Posterior vena cava (tissue), 2 donors: ENCODE results near the gene TBX21. TPM values are rescaled to one million over a fixed set of nuclear protein-coding genes. Genes with fewer than 3 reads are reported as not detected.
"Not testable (repeated sequence)": the region's sequence is repeated elsewhere in the genome, so short reads cannot be mapped to it uniquely, and the experiment has no call there.

Experiments
- DNase-seq: peaks from one replicate; pipeline ENCODE4 v3.0.0-alpha.2; 2020; ENCODE audit warnings: low spot score
- intact Hi-C, 2 donors: fragments of 100-400 bp; cut with DNase I; formaldehyde crosslinking; loops; one replicate each; pipeline versions ENCODE4 v1.14.1 to v1.14.2; 2022 to 2023
- total RNA-seq, 2 donors: library from RNA; stranded (reverse); fragmentation: NEBNext Ultra II Directional; extraction: Animal tissue kit (Norgen Biotek cat#: 25700); gene quantifications; one replicate each; pipeline ENCODE4 v1.2.1, GENCODE V29; 2021
- donor health status: DM: yes; HTN: yes; CAD: no.
- donor health status: DM: yes; HTN: yes; CAD: no.

TBX21 gene
- total RNA-seq, 2 donors from 2014 or later = 0.48 to 0.65 TPM

DNA sequence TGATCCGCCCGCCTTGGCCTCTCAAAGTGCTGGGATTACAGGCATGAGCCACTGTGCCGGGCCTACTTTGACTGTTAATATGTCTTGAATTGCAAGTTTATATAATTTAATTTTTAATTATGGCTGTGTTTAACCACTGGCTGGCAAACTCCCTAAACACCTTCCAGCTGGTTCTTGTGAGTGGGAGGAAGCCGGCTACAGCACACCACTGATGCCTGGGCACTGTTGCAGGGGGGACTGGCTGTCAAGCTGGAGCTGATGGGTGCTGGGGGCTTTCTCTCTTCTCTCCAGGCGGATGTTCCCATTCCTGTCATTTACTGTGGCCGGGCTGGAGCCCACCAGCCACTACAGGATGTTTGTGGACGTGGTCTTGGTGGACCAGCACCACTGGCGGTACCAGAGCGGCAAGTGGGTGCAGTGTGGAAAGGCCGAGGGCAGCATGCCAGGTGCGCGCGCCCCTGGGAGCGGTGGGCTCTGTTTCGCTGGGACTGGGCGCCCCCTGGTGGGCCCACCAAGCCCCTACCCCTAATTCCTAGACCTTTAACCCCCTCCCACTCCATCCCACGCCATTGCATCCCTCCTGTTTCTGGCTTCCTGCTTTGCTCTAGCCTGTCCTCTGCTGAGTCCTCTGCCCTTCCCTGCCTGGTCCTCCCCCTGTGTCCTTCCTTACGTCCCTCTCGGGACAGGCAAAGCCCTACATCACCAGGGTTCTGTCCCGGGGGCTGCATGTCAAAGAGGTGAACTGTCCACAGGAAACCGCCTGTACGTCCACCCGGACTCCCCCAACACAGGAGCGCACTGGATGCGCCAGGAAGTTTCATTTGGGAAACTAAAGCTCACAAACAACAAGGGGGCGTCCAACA is 9.5 kb downstream of the TBX21 start:
- intact Hi-C loops = no loop called here
- no peak for DNase-seq

DNA sequence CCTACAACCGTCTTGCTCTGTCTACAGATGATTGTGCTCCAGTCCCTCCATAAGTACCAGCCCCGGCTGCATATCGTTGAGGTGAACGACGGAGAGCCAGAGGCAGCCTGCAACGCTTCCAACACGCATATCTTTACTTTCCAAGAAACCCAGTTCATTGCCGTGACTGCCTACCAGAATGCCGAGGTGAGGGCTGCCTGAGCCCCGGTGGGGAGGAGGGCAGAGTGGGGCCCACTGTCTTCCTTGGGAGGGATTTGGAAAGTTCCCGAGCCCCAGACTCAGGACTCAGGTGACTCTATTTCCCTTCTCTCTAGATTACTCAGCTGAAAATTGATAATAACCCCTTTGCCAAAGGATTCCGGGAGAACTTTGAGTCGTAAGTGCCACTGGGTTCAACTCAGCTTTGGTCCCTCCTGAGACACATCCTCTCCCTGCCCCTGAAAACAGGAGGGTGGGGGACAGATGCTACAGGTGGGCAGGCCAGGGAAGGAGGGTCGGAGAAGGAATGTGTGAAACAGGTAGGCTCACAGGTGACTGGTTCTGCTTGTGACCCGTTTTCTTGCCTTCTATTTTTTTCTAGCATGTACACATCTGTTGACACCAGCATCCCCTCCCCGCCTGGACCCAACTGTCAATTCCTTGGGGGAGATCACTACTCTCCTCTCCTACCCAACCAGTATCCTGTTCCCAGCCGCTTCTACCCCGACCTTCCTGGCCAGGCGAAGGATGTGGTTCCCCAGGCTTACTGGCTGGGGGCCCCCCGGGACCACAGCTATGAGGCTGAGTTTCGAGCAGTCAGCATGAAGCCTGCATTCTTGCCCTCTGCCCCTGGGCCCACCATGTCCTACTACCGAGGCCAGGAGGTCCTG is 11.4 kb downstream of the TBX21 start:
- intact Hi-C loops = no loop called here
- no peak for DNase-seq

DNA sequence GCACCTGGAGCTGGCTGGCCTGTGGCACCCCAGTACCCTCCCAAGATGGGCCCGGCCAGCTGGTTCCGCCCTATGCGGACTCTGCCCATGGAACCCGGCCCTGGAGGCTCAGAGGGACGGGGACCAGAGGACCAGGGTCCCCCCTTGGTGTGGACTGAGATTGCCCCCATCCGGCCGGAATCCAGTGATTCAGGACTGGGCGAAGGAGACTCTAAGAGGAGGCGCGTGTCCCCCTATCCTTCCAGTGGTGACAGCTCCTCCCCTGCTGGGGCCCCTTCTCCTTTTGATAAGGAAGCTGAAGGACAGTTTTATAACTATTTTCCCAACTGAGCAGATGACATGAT is 12.0 kb downstream of the TBX21 start:
- intact Hi-C loops = no loop called here
- DNase-seq = no peak

DNA sequence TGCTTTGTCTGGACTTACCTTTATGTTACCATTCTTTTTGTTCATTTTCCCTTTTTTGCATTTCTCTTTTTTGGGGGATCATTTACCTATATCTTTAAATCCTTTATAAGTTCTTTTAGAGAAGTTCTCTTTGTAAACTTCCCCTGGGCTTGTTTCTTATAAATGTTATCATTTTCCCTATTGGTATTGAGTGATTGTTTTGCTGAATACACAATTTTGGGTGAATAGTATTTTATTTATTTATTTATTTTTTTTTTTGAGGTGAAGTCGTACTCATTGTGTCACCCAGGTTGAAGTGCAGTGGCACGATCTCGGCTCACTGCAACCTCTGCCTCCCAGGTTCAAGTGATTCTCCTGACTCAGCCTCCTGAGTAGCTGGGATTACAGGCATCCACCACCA is 18.4 kb downstream of the TBX21 start:
- no peak for DNase-seq
- intact Hi-C loops = no loop called here

DNA sequence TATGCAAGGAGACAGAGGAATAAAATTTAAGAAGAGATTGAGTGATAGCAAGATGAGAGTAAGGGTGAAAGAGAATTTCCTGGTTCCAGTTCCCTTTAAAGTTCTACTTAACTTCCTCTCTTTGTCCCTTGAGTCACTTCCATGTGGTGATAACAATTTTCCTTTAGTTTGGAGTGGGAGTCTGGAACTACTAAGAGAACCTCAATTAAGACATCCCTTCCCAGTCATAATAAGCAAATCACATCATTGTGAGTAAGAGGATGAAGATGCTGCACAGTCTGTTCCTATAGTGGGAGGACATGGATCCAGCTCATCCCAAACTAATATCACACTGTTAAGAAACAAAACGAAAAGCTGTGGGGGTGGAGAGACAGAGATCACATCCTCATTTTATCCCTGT is 24.4 kb downstream of the TBX21 start:
- intact Hi-C loops = no loop called here
- DNase-seq = no peak

DNA sequence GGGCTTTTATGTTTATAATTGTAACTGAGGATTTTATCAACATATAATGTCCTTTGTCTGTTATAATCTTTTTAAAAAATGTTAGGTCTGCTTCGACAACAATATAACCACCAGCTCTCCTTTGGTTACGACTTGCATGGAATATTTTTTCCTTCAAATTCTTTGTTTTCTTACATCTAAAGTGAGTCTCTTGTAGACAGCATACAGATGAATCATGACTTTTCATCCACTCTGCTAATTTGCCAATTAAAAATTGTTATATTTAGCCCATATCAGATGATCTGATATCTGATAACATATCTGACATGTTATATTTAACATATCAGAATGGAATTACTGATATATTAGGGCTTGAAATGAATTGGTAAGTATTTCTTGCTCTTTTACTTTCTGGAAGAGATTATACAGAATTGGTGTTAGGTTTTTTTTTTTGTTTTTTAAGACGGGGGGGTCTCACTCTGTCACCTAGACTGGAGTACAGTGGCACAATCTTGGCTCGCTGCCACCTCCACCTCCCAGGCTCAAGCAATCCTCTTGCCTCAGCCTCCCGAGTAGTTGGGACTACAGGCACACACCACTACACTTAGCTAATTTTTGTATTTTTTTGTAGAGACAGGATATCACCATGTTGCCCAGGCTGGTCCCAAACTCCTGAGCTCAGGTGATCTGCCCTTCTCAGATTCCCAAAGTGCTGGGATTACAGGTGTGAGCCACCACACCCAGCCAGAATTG is 27.5 kb downstream of the TBX21 start:
- intact Hi-C loops = no loop called here
- DNase-seq = no peak

DNA sequence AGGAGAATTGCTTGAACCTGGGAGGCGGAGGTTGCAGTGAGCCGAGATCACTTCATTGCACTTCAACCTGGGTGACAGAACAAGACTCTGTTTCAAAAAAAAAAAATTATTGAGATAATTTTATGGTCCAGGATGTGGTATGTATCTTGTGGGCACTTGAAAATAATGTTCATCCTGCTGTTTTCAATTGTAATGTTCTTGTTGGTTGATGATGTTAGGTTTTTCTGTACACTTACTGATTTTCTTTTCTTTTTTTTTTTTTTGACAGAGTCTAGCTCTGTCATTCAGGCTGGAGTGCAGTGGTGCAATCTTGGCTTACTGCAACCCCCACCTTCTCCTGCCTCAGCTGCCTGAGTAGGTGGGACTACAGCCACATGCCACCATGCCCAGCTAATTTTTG is 29.7 kb downstream of the TBX21 start:
- intact Hi-C loops = no loop called here
- DNase-seq = no peak

DNA sequence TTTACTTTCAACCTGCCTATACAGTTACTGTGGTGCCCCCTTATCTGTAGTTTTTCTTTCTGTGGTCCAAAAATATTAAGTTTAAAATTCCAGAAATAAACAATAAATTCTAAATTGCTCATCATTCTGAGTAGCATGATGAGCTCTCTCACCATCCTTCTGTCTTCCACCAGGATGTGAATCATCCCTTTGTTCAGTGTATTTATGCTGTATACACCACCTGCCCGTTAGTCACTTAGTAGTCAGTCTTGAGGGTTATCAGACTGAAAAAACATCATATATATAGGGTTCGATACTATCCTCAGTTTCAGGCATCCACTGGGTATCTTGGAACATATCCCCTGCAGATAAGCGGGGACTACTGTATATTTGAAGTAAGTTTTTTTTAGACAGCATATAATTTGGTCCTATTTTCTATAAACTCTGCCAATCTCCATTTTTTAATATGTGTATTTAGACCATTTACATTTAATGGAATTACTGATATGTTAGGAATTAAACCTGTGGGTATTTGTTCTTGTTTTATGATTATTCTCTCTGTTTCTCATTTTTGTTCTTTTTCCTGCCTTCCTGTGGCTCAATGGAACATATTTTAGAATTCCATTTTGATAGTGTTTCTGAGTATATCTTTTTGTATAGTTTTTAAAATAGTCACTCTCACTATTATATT is 31.0 kb downstream of the TBX21 start:
- intact Hi-C loops = no loop called here
- no peak for DNase-seq

DNA sequence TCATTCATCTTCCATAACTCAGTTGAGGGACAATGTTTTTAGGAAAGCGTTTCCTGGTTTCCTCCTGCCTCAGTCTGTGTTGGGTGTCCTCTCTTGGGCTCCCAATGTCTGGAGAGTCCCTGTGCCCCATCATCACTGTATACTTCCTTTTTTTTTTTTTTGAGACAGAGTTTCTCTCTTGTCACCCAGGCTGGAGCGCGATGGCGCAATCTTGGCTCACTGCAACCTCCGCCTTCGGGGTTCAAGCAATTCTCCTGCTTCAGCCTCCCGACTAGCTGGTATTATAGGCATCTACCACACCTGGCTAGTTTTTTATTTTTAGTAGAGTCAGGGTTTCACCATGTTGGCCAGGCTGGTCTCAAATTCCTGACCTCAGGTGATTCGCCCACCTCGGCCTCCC is 40.6 kb downstream of the TBX21 start:
- intact Hi-C loops, DNase-seq: not testable (repeated sequence)

DNA sequence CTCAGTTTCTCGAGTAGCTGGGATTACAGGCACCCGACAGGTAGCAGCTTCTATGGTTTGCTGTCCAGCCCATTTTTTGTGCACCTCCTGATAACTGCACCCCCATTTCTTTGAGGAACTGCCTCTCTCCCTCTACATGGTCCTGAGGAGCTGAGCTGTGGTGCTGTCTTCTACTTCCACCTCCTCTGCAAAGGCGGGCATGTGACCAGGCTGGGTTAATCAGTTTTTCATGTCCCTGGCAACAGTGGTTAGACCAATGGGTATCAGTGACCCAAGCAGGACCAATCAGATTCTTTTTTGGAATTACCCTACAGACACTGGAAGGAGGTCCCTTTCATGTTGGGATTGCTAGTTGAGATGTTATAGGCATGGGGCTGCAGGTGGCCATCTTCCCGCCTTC is 41.3 kb downstream of the TBX21 start:
- DNase-seq = no peak
- intact Hi-C loops = no loop called here

DNA sequence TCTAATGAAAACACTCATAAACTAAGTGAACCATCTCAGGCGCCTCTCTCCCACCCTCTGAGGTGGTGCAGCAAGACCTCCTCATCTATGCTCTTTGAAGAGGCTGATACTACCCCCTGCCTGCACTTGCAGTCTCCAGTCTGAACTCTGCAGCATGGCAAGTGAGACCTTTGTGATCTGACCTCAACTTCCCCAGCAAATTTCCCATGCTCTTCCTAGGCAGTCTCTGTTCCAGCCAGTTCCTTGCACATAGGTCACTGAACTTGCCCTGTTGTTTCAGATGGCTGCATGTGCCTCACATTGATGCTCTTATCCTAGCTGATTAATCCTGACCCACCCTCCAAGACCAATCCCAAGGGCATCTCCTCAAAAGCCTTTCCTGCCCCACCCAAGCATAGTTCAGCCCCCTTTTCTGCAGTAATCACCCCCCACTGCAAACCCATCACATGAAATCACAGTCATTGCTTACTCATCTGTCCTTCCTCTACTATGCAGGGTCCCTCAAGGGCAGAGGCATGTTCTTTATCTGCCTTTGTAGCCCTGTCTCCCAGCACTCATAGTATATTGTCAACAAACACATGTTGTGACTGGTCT is 42.0 kb downstream of the TBX21 start:
- intact Hi-C loops = no loop called here

DNA sequence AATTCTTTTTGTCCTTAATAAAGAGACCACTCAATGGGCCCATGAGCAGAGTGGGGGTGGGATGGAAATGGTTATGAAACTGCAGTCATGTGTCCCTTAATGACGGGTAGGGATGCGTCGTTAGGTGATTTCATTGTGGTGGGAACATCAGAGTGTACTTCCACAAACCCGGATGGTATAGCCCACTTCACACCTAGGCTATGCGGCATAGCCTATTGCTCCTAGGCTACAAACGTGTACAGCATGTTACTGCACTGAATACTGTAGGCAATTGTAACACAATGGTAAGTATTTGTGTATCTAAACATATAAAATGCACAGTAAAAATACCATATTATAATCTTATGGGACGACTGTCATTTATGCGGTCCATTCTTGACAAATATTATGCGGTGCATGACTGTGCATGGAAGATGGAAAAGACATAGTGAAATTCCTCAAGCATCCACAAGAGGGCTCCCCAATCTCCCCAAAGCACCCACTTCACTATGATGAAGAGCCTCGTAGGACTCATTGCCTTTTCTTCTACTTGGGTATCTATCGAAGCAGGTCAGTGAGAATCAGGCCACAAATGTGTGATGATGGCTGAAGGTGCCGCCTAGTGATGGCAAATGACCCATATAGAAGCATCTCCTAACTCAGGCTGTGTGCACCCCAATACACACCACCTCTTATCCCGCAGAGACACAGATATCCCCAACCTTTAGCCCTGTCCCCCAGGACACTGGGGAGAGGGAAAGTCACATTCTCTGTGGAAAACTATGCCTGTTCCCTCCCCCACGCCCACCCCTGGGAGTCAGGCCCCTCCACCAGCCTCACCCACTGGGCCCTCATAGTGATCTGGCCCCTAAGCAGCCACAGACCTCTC is 43.5 kb downstream of the TBX21 start:
- DNase-seq = no peak
- intact Hi-C loops = no loop called here

More for the DNA sequence above, 42.0 kb downstream of the TBX21 start:
- DNase-seq = no peak

DNA sequence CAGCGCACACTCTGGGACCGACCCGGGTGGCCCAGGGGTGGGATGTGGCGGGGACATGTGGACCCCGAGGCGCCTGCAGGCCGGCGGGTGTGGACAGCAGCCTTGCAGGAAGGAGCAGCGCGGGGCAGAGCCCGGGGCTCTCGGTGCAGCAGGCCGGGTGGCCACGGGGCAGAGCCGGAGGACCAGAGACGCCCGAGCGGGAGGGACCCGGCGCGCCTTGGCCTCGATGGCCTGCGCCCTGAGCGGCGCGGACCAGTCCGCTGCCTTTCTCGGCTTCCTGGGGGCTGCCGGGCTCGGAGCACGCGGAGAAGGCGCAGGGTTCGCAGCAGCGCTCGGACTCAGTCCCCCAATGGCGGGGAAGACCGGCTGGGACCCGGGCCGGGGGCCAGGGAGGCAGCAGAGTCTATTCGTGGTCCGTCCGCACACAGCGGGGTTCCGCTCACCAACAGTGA is 45.2 kb downstream of the TBX21 start:
- intact Hi-C loops = no loop called here
- no peak for DNase-seq

DNA sequence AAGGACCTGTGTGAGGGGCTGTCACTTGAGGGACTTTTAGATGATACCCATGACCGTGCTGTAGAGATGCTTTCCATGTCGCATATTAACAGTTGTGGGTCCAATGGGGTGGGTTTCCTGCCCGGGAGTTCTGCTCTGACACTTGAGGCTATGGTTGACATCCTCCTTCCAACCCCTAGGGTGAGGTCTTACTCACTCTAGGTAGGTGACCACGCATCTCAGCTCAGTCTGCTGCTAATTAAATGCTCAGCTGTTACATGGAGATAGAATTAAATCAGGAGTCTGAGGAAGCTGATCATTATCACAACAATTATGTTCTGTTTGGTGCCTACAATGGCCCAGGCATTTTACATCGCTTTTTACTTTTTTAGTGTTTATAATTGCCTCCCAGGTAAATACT is 48.4 kb downstream of the TBX21 start:
- intact Hi-C loops = no loop called here
- DNase-seq = no peak

DNA sequence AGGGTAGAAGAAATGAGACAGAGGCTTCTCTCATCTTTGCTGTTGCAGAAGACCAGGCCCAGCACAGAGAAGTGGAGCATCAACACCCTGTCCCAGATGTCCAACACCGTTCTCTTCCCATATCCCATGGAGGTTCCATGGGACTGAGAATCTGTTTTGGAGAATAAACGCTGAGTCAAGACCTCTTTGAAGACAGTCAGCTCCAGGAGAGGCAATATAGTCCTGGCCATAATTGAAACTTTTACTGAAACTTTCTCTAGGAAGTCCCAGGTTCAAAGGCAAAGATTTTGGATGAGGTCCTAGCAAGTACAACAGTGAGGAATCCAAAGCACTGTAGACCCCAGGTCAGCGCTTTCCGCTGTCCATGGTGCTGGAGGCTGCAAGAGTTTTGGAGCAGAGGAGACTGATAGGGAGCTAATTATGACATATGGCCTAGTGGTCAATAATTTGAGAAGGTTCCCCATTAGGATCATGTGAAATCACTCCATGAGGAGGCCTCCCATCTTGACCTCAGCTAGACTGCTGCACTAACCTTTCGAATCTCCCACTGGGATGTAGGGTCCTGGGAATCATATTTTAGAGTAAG is 52.6 kb downstream of the TBX21 start:
- intact Hi-C loops = no loop called here
- no peak for DNase-seq

DNA sequence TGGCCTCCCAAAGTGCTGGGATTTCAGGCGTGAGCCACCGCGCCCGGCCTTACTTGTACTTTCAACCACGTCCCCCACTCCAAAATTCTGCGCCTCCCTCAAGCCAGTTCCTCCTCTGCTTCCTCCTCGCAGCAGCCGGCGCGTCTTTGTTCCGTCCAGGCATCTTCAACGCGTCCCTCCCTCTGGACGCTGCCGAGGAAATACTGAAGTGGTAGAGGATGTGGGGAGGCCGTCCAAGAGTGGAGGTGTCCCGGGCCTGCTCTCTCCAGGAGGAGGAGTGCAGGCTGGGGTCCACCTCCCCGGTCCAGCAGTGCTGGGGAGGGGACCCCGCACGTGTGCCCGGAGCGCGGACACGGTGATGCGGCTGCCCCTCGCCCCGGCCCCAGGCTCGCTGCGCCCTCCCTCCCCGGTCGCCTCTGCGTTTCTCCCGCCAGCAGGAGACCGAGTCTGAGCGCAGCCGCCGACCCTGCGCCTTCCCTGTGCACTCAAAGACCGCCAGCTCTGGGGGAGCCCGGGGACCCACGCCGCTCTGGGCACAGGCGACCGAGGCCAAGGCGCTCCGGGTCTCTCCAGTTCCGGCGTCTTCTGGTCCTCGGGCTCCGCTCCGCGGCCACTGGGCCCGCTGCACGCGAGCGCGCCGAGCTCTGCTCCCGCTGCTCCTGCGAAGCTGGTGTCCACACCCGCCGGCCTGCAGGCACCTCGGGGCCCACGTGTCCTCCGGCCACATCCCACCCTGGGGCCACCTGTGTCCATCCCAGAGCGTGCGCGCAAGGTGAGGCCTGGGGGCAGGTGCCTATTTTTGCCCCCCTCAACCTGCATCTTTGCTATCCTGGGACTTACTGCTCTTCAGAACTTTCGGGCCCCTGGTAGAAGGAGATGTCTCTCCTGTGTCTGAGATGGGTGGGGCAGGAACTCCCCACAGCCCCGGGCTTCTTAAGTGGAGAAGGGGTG is 56.9 kb downstream of the TBX21 start:
- no peak for DNase-seq
- intact Hi-C loops = no loop called here

DNA sequence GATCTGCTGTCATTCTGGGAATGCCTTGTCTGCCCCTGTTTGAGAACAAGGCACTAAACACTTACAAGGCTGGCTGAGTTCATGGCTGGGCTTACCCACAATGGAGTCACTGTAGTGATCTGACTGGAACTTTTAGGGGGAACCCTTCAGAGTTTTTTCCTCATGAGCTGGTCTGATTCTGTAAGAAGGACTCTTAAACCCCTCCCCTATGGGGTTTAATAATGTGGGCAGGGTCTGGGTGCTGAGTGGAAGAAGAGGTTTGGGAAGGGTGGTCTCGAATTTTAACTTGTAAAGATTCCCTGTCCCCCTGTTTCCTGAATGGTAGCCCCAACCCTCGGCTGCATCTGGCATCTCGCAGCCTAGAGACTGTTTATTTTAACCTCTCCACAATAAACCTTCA is 58.0 kb downstream of the TBX21 start:
- DNase-seq = no peak
- intact Hi-C loops = no loop called here
